ENCODE measurements around the gene TBCD.

DNA sequence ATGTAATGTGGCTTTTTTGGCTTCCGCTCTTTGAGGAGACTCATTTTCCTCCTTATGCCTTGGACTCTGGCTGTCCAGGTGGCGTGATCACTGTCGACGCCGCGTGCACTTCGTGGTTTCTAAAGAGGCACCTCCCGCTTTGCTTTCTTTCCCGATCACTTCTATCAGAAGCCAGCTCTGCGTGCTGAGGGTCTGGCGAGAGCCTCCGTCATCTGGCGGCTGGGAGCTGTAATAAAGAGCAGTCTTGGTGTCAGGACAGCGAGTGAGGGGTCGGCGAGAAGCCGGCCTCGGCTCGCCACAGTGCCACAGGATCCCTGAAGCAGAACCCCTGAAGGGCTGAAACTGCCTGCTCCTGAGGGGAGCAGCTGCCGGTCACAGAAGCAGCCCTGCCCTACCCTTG is 80.5 kb downstream of the TBCD start:
- TF ChIP-seq, protein P1, sequence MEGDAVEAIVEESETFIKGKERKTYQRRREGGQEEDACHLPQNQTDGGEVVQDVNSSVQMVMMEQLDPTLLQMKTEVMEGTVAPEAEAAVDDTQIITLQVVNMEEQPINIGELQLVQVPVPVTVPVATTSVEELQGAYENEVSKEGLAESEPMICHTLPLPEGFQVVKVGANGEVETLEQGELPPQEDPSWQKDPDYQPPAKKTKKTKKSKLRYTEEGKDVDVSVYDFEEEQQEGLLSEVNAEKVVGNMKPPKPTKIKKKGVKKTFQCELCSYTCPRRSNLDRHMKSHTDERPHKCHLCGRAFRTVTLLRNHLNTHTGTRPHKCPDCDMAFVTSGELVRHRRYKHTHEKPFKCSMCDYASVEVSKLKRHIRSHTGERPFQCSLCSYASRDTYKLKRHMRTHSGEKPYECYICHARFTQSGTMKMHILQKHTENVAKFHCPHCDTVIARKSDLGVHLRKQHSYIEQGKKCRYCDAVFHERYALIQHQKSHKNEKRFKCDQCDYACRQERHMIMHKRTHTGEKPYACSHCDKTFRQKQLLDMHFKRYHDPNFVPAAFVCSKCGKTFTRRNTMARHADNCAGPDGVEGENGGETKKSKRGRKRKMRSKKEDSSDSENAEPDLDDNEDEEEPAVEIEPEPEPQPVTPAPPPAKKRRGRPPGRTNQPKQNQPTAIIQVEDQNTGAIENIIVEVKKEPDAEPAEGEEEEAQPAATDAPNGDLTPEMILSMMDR (conservative IDR thresholded peaks at IDR 0.05; ENCODE audit: low read length): no peak
- no peak for TF ChIP-seq EZH2phosphoT487 (IDR thresholded peaks at IDR 0.05; ENCODE audit: borderline replicate concordance, low read depth, low read length)

All from OCI-LY7 (cell line).